Measurements from ENCODE around the gene AK1.
"Not testable (repeated sequence)": the region's sequence is repeated elsewhere in the genome, so short reads cannot be mapped to it uniquely, and the experiment has no call there.

DNA sequence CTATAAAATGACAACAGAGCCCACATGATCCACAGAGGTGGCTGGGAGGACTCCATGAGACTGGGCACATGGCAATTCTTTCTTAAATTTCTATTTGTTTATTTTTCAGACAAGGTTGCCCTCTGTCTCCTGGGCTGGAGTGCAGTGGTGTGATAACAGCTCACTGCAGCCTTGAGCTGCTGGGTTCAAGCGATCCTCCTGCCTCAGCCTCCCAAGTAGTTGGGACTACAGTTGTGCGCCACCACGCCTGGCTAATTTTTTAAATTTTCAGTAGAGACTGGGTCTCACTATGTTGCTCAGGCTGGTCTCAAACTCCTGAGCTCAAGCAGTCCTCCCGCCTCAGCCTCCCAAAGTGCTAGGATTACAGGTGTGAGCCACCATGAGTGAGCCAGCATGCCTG lies 31.9 kb downstream of the AK1 start:
- not testable (repeated sequence) for TF ChIP-seq POLR2A, CTCF, EP300 (IDR thresholded peaks at IDR 0.05)

All from tibial nerve (tissue), 4 donors.